Non-pigmented ciliary epithelial cell (primary cell): ENCODE measurements around the gene RNASE12.
"Not testable (repeated sequence)": the region's sequence is repeated elsewhere in the genome, so short reads cannot be mapped to it uniquely, and the experiment has no call there.

Experiments
- DNase-seq: peaks from one replicate; pipeline ENCODE4 v3.0.0-alpha.2; 2010; ENCODE audit warnings: low read depth

RNASE12 gene

DNA sequence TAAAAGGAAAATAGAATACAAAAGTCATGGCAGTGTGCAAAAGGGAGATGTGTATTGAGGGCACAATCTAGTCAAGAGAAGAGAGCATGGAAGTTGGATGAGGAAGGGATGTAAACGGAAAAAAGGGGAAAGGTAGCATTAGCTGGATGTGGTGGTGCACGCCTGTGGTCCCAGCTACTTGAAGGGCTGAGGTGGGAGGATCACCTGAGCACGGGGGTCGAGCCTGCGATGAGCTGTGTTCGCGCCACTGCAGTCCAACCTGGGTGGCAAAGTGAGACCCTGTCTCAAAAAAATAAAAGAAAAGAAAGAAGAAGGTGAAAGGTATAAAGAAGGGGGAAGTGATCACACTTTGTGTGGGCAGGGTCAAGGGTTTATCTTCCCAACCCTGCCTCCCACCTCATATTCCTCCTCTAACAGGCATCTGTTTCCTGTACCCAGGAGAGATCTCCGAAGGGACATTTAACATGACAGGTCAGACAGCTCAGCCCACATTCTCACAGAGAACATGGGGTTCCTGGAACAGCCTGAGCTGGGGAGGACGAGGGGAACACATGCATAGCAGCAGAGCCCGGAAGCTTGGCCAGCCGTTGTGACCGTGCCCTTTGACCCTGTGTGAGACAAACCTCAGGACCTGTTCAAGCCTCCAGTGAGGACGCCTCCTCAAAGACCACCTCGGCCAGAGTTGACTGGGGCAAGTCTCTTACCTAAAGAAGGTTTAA is 12.2 kb downstream of the RNASE12 start:
- DNase-seq = no peak

DNA sequence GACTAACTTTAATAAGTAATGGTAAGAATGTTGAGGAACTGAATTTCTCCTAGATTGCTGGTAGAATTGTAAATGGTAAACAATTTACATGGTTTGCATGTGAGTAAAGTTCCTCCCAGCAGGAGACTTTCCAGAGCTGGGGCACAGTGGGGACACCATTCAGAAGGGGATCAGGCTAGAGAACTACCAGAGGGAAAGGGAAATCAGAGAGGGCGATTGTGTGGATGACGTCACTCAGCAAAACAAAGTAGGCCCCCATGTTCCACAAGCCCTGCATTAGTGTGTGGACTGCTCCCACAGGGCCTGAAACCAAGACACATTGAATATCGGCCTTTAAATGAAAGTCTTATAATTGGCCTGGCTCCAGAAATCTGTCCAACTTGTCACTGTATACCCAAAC is 12.9 kb downstream of the RNASE12 start:
- DNase-seq = no peak

DNA sequence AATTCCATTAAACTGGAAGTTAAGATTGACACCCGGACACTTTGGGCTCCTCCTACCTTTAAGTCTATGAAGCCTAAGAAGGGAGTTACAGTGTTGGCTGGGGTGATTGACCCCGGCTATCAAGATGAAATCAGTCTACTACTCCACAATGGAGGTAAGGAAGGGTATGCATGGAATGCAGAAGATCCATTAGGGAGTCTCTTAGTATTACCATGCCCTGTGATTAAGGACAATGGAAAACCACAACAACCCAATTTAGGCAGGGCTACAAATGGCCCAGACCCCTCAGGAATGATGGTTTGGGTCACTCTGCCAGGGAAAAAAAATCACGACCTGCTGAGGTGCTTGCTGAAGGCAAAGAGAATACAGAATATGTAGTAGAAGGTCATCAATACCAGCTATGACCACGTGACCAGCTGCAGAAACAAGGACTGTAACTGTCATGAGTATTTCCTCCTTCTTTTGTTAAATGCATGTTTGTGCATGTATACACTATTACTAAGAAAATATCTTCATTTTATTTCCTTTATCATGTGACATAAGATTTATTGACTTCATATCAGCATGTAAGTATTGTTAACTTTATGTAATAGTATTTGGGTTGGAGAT is 18.7 kb downstream of the RNASE12 start:
- DNase-seq = not testable (repeated sequence)

DNA sequence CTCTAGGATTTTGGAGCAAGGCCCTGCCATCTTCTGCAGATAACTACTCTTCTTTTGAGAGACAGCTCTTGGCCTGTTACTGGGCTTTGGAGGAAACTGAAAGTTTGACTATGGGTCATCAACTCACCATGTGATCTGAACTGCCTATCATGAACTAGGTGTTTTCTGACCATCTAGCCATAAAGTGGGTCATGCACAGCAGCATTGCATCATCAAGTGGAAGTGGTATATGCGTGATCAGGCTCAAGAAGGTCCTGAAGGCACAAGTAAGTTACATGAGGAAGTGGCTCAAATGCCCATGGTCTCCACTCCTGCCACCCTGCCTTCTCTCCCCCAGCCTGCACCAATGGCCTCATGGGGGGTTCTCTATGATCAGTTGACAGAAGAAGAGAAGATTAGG is 20.5 kb downstream of the RNASE12 start:
- not testable (repeated sequence) for DNase-seq

DNA sequence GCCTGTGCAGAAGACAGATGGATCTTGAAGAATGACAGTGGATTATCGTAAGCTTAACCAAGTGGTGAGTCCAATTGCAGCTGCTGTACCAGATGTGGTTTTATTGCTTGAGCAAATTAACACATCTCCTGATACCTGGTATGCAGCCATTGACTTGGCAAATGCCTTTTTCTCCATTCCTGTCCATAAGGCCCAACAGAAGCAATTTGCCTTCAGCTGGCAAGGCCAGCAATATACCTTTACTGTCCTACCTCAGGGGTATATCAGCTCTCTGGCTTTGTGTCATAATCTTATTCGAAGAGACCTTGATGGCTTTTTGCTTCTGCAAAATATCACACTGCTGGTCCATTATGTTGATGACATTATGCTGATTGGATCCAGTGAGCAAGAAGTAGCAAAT is 21.3 kb downstream of the RNASE12 start:
- DNase-seq = not testable (repeated sequence)

DNA sequence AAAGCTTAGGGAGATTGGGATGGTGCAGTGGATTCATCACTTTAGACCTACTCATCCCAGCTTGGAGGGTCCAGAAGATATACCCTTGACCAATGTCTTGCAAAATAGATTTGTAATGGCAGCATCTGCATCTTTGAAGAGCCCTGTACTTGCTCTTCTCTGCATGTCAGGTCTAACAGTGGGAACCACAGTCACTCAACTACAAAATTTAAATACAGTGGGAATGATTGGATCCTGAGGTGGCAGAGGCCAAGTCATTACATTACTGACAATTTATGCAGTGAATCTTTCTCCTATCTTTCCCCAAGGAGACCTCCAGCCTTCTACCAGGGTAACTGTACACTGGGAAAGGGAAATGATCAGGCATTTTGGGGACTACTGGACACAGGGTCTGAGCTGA is 22.1 kb downstream of the RNASE12 start:
- DNase-seq = no peak

DNA sequence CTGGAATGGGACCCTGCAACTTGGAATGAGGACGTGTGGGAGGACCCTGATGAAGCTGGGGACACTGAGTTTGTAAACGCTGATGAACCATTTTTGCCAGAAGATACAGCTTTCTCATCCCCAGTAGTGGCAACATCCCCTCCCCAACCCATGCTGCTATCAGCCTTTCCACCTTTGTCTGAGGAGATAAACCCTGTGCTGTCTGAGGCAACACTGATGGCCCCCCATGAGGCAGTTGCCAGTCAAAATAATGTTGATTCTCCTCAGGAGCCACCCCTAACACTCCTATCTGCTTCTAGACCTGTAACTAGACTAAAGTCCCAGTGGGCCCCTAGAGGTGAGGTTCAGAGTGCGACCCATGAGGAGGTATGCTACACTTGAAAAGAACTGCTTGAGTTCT is 22.8 kb downstream of the RNASE12 start:
- DNase-seq = no peak

DNA sequence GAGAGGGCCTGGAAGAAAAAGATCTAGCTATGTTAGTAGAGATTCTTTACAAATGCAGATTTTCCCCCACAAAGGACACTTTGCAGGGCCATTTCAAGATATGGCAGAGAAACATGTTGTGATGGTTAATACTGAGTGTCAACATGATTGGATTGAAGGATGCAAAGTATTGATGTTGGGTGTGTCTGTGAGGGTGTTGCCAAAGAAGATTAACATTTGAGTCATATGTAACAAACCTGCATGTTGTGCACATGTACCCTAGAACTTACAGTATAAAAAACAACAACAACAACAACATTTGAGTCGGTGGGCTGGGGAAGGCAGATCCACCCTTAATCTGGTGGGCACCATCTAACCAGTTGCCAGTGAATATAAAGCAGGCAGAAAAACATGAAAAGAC is 24.0 kb downstream of the RNASE12 start:
- DNase-seq = not testable (repeated sequence)

DNA sequence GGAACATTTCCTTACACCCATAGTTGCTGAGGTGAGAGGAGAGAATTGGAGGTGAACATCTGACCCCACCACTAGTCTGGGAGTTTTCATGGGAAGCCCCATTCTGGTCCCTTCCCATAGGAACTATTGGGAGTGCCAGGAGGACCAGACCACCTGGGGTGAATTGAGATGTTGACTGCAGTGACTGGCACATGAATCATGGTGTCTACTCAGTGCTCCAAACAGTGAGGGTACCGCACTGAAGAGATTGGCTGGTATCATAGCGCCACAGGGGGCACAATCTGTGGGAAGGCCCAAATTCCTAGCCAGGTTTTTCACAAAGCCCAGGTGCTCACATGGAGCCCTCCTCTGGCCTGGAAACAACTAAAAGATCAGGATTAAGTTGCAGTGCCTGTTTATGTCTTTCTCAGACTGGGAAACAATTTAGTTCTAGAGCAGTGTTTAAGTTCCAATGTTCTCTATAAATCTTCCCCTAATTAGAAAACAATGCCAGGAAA is 26.6 kb downstream of the RNASE12 start:
- no peak for DNase-seq

DNA sequence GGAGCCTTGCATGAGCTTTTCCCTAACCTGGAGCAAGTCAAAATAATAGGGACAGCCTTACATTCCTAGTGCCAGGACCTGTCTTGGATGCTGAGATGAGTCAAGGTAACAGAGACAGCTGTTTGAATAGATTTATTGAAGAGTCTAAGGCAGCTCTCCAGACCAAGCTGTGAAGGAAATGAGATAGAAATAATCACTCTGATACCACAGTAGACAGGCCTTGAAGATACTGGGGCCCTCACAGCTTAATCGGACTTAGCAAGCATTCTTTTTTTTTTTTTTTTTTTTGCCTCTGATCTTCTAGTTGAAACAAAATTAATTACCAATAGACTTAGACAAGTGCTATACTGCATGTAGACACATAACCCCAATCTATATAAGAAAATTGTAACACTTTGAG is 27.2 kb downstream of the RNASE12 start:
- DNase-seq = no peak

DNA sequence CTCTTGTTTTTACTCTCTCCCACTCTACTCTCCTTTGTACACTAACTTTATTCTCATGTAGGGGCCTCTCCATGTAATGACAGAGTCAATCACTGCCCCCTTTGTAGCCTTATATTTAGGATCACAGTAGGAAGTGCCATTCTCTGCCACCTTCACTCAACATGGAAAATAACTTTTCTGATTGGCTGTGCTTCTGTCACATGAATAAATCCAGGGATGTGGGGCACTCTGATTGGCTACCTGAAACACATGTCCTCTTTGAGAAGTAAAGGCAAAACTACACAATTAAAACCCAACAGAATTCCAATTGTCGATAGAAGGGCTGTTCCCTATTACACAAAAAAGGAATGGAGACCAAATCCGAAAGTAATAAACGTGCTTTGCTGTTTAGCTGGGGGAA is 30.2 kb downstream of the RNASE12 start, which contains the start of gene RNASE9:
Gene RNASE9 (minus strand): TSS at position 87 of the 400 bp plus-strand sequence.
- no peak for DNase-seq

DNA sequence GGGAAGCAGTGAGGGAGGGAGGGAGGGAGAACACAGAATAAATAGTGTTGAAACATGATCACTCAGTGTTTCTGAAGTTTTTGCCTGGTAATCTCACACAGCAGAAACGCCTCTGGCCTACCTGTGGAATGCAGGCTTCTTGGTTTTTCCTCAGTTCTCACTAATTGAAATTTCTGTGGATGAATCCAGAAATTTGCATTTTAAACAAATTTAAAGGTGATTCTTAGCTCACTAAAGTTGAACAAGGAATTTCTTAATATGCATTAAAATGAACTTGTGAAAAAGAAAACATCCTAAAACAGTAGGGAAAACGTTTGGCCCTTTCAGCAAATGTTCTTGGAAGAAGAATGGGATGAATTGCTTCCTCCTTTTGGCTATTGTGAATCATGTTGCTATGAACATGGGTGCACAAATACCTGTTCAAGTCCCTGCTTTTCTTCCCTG is 31.7 kb downstream of the RNASE12 start:
- DNase-seq = no peak

DNA sequence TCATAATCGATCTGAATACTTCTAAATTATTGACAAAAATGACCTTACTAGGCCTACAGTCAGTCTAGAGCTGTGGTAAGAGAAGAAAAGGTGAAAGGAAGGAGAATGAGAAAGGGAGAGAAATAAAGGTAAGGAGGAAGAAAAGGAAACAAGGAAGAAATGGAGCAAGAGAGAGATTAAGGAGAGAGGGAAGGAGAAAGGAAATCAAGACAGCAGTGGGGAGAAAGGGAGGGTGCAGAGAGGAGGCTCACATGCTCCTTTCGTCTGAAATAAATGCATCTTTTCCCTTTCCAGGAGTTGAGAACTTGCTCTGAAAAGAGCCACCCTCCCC is 34.0 kb downstream of the RNASE12 start:
- DNase-seq = no peak

DNA sequence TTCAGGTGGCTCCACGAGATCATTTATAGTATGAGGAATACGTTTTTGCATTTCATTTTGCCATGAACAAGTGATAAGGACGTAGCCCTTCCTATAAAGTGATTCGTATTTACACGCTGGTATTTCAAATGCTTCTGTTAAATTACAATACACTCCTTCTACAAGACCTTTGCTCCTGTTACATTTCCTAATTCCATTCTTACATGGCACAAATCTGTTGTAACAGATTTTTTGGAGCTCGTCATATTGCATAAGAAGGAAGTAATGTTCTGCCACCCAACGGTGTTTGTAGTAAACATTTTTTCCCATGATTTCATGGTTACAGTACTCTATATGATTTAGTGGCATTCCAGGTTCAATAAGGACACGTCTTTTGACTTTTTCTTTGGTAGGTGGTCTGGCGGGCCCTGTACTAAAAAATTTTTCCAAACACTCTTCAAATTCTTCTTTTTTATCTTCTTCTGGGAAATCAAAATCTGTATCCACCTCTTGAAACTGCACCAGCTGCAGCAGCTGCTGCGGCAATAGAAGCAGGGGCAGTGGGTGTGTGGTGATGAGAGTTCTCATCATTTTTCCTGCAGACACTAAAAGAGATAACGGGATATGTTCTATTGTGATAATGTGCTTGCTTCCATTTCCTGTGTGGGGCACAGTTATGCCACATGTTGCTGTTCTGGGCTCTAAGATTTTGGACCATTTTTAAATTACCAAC is 34.5 kb downstream of the RNASE12 start:
- no peak for DNase-seq

DNA sequence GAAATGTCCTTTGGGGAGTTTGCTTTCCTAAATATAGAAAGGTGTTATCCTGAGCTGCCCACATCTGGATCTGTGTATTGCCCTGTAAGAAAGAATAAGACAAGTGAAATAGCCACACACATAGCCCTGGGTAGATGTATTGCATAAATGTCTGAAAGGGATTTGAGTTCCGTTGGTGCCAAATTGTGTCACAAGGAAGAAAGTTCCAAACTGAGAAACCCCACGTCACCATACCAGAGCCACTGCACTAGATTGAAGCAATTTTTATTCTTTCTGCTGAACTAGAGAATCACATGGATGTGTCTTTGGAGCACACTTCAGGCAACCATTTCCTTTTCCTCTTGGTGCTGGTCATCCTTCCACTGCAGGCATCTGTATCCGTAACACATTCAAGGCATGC is 35.3 kb downstream of the RNASE12 start:
- DNase-seq = no peak

DNA sequence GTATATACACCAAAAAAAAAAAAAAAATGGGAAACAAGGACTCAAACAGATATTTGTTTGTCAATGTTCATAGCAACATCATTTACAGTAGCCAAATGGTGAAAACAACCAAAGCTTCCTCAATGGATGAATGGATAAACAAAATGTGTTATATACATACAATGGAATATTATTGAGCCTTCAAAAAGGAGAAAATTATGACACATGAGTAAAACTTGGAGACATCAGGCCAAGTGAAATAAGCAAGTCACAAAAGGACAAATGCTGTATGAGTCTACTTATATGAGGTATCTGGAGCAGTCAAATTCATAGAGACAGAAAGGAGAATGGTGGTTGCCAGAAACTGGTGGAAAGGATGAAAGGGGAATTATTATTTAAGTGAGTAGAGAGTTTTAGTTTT is 38.2 kb downstream of the RNASE12 start:
- no peak for DNase-seq

DNA sequence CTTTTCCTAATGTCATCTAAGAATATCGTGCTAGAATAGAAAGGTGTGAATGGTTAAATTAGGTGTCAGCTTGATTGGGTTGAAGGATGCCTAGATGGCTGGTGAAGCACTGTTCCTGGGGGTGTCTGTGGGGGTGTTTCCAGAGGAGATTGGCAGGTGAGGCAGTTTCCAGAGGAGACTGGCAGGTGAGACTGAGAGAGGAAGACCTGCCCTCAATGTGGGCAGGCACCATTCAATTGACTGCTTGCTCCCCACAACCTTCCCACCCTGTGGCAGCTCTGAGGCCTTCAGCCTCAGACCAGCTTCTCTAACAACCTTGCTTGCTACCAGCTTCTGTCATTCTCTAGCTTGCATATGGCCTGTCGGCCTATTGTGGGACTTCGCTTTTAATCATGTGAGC is 39.6 kb downstream of the RNASE12 start:
- no peak for DNase-seq

DNA sequence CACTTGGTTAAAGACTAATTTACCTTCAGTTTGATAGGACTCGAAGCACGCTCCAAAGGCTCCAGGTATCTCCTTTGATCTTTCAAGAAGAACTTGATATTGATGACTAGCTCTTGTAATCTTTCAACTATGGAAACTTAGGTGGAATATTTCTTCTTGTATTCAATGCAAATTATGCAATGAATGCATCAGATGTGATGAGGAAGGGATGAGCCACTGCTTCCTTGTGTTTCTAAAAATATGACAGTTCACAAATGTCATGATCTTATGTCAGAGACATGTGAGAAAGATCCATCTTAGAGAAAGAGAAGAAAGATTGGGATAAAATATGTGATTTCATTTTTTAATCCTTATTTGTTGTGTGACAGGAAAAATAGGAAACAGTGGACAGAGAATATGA is 40.2 kb downstream of the RNASE12 start:
- no peak for DNase-seq

DNA sequence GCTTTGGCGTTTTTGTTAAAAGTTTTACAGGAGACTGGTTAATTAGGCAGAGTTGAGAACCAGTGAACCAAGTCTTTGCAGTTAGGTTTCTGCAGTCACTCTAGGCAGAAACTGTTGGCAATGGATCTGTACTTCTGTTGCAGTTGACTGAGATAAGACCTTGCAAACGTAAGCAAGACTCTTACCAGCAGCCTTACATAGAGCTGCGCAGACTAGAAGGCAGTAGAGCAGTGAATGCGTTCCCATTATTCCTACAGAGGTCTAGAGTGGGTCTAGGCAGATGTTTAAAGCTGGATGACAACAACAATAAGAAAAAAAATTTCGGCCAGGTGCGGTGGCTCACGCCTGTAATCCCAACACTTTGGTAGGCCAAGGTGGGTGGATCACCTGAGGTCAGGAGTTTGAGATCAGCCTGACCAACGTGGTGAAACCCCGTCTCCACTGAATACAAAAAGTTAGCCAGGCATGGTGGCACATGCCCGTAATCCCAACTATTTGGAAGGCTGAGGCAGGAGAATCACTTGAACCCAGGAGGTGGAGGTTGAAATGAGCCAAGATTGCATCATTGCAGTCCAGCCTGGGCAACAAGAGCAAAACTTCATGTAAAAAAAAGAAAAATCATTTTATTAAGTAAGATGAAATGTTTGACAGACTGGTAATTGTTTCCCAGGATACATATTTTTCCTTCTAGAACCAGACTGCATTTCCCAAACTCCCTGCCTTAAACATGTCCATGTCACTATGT is 42.6 kb downstream of the RNASE12 start:
- no peak for DNase-seq

DNA sequence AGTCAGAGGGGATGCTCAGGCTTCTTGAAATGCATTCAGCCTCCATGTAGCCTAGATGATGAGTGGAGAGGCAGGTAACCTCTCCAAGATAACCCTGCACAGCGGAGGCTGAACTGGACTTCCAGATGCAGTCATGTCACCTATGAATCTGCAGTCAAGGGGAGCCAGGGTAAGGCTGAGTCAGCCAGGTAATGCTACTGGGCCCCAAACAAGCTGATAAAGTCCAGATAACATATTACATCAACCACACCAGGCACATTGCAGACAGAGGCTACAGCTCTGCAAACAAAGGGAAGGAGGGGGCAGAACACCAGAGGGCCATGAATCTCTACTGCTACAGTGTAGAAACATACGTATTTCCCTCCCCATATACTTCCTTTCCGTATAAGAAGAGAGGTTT is 44.3 kb downstream of the RNASE12 start:
- DNase-seq = no peak
